HCT116 (cell line): Measurements from ENCODE around the gene FHIT. TPM values are rescaled to one million over a fixed set of nuclear protein-coding genes. Genes with fewer than 3 reads are reported as not detected.

Source experiments
- ATAC-seq: fragments of 200-7000 bp; cut with Tn5 transposase; 2 replicates; pipeline ENCODE4 v1.9.1; 2020; ENCODE audit warnings: mild to moderate bottlenecking, moderate library complexity
- BruUV-seq: library from RNA; stranded (reverse); fragments of 400-500 nt; replicated peaks from 2 replicates; lab custom pipeline; 2021; lab: Mats Ljungman, UMichigan
- CTCF ChIA-PET: fragments of 300-600 bp; sonication (Branson Sonifier 250); formaldehyde crosslinking; loops from one replicate; lab custom pipeline; 2021; ENCODE audit warnings: antibody characterized with exemption; lab: Charles Lee
- POLR2A ChIA-PET: fragments of 300-600, 350-600 bp; sonication (Branson Sonifier 250); formaldehyde crosslinking; loops from one replicate; lab custom pipeline; 2021; ENCODE audit warnings: antibody characterized with exemption; lab: Charles Lee
- RAD21 ChIA-PET, 2 experiments: fragments of 300-600 bp; sonication (Branson Sonifier 250); formaldehyde crosslinking; loops; one replicate each; lab custom pipeline; 2023; ENCODE audit warnings: low total read pairs in 2 of 2; ENCODE audit not compliant: uncharacterized antibody in 2 of 2, unreplicated experiment in 2 of 2, low non-redundant PET in 1 of 2; lab: Charles Lee
- DNase-seq: peaks from one replicate; pipeline ENCODE4 v3.0.0-alpha.2; 2010; ENCODE audit warnings: low read depth, low spot score
- H2AFZ ChIP-seq: fragments of 200-600 bp; shearing (Covaris generic), sonication (generic); 2 replicates; pipeline ENCODE4 v1.6.1; 2017; ENCODE audit warnings: low read depth, mixed run types, mixed read lengths, antibody characterized with exemption, low read length; ENCODE audit not compliant: poor library complexity, severe bottlenecking
- H3K27ac ChIP-seq: 2 replicates; pipeline ENCODE4 v1.5.1; 2012; ENCODE audit warnings: low read depth, low read length
- H3K27me3 ChIP-seq: fragments of 200-600 bp; sonication (generic); 2 replicates; pipeline ENCODE4 v1.6.1; 2016; ENCODE audit warnings: mixed run types, low read length, mixed read lengths; ENCODE audit not compliant: insufficient read depth
- H3K36me3 ChIP-seq, 2 experiments: fragments of 200-500 bp in 1 of 2; fragments of 200-600 bp in 1 of 2; sonication (Bioruptor generic) in 1 of 2; sonication (generic) in 1 of 2; 2 replicates each; pipeline versions ENCODE4 v1.5.1 to v1.6.1; 2014 to 2016; ENCODE audit warnings: low read length in 2 of 2, inconsistent platforms in 1 of 2, mixed read lengths in 1 of 2, mixed run types in 1 of 2; ENCODE audit not compliant: insufficient read depth in 2 of 2, control insufficient read depth in 1 of 2
- H3K4me1 ChIP-seq, 2 experiments: fragments of 200-600 bp in 1 of 2; sonication (generic) in 1 of 2; 2 replicates each; pipeline versions ENCODE4 v1.5.1 to v1.6.1; 2012 to 2017; ENCODE audit warnings: low read length in 2 of 2, inconsistent platforms in 1 of 2, mild to moderate bottlenecking in 1 of 2, mixed read lengths in 1 of 2, mixed run types in 1 of 2, moderate library complexity in 1 of 2; ENCODE audit not compliant: insufficient read depth in 2 of 2, control insufficient read depth in 1 of 2
- H3K4me2 ChIP-seq: fragments of 200-600 bp; sonication (generic); 2 replicates; pipeline ENCODE4 v1.6.1; 2017; ENCODE audit warnings: mixed run types, low read length, mixed read lengths
- H3K4me3 ChIP-seq, 2 experiments: fragments of 200-600 bp in 1 of 2; sonication (generic) in 1 of 2; replicated peaks in 1 of 2; 2 replicates each; pipeline ENCODE4 v1.5.1; 2011 to 2016; ENCODE audit warnings: low read length in 2 of 2, control low read depth in 1 of 2, low read depth in 1 of 2, mild to moderate bottlenecking in 1 of 2, mixed read lengths in 1 of 2, mixed run types in 1 of 2
- H3K79me2 ChIP-seq: fragments of 200-600 bp; sonication (generic); 2 replicates; pipeline ENCODE4 v1.6.1; 2017; ENCODE audit warnings: mild to moderate bottlenecking, mixed run types, low read length, moderate library complexity, mixed read lengths; ENCODE audit not compliant: insufficient read depth
- H3K9ac ChIP-seq: fragments of 200-600 bp; sonication (generic); 2 replicates; pipeline ENCODE4 v1.6.1; 2016; ENCODE audit warnings: low read length, mixed read lengths
- H3K9me2 ChIP-seq: fragments of 200-600 bp; sonication (generic), shearing (Covaris generic); 2 replicates; pipeline ENCODE4 v1.6.1; 2017; ENCODE audit warnings: mixed run types, mild to moderate bottlenecking, moderate library complexity; ENCODE audit not compliant: insufficient read depth
- H3K9me3 ChIP-seq, 2 experiments: fragments of 200-500 bp in 1 of 2; fragments of 200-600 bp in 1 of 2; sonication (Bioruptor generic) in 1 of 2; sonication (generic) in 1 of 2; 2 replicates each; pipeline ENCODE4 v1.6.1; 2014 to 2017; ENCODE audit warnings: low read length in 2 of 2, mixed read lengths in 2 of 2, inconsistent platforms in 1 of 2, low read depth in 1 of 2, mild to moderate bottlenecking in 1 of 2, mixed run types in 1 of 2, moderate library complexity in 1 of 2; ENCODE audit not compliant: control insufficient read depth in 1 of 2, insufficient read depth in 1 of 2
- H4K20me1 ChIP-seq: fragments of 200-600 bp; sonication (generic), shearing (Covaris generic); 2 replicates; pipeline ENCODE4 v1.6.1; 2017; ENCODE audit warnings: mixed run types, mild to moderate bottlenecking, moderate library complexity; ENCODE audit not compliant: insufficient read depth
- ATF3 ChIP-seq: IDR thresholded peaks from 2 replicates; pipeline ENCODE4 v1.6.1; 2012
- CBX3 ChIP-seq: IDR thresholded peaks from 2 replicates; pipeline ENCODE4 v1.6.1; 2012; ENCODE audit warnings: low read depth
- CEBPB ChIP-seq: IDR thresholded peaks from 2 replicates; pipeline ENCODE4 v1.6.1; 2012; ENCODE audit warnings: low read depth
- CTCF ChIP-seq, 3 experiments: fragments of 200-600 bp in 1 of 3; sonication (generic) in 1 of 3; IDR thresholded peaks in 2 of 3; conservative IDR thresholded peaks in 1 of 3; 2 replicates each; pipeline ENCODE4 v1.5.1; 2012 to 2017; ENCODE audit warnings: low read depth in 2 of 3, low read length in 2 of 3, antibody characterized with exemption in 1 of 3, borderline replicate concordance in 1 of 3, control low read depth in 1 of 3, mild to moderate bottlenecking in 1 of 3, mixed read lengths in 1 of 3, mixed run types in 1 of 3, moderate library complexity in 1 of 3; ENCODE audit not compliant: insufficient read depth in 1 of 3
- EGR1 ChIP-seq: IDR thresholded peaks from 2 replicates; pipeline ENCODE4 v1.6.1; 2012; ENCODE audit warnings: low read depth
- EZH2 ChIP-seq: fragments of 200-600 bp; sonication (generic); IDR thresholded peaks from 2 replicates; pipeline ENCODE4 v1.6.1; 2017; ENCODE audit warnings: antibody characterized with exemption, mixed run types
- MAX ChIP-seq: IDR thresholded peaks from 2 replicates; pipeline ENCODE4 v1.6.1; 2012
- POLR2A ChIP-seq: IDR thresholded peaks from 2 replicates; pipeline ENCODE4 v1.7.0; 2011; ENCODE audit warnings: borderline replicate concordance; ENCODE audit not compliant: insufficient read depth, insufficient read length; ENCODE audit errors: extremely low read depth
- RAD21 ChIP-seq: IDR thresholded peaks from 2 replicates; pipeline ENCODE4 v1.6.1; 2012; ENCODE audit warnings: low read depth, mild to moderate bottlenecking
- SIN3A ChIP-seq: IDR thresholded peaks from 2 replicates; pipeline ENCODE4 v1.6.1; 2012; ENCODE audit warnings: low read depth
- SP1 ChIP-seq: IDR thresholded peaks from 2 replicates; pipeline ENCODE4 v1.6.1; 2012; ENCODE audit warnings: low read depth
- SRF ChIP-seq: IDR thresholded peaks from 2 replicates; pipeline ENCODE4 v1.6.1; 2012; ENCODE audit warnings: low read depth
- YY1 ChIP-seq: IDR thresholded peaks from 2 replicates; pipeline ENCODE4 v1.6.1; 2011; ENCODE audit warnings: low read length, low read depth, moderate library complexity, mild to moderate bottlenecking; ENCODE audit not compliant: insufficient replicate concordance; ENCODE audit errors: extremely low read depth
- ZNF274 ChIP-seq: fragments of 200-500 bp; sonication (Bioruptor generic); IDR thresholded peaks from 2 replicates; pipeline ENCODE4 v1.6.1; 2014; ENCODE audit warnings: mild to moderate bottlenecking, low read depth, low read length, inconsistent platforms
- intact Hi-C: fragments of 100-400 bp; cut with micrococcal nuclease; formaldehyde crosslinking; loops from 2 replicates; pipeline ENCODE4 v1.10.0; 2022
- total RNA-seq: library from RNA; stranded (reverse); gene quantifications from one replicate; pipeline ENCODE4 v1.2.1, GENCODE V29; 2021; ENCODE audit not compliant: unreplicated experiment

Gene FHIT
- total RNA-seq, 1 experiment from 2014 or later: 20.1 TPM

GRCh38 chr3:60746695-60747416 lies 504.4 kb downstream of the FHIT start:
- intact Hi-C loops: loop anchor here (10.0 kb wide), 1 partner anchor 1752 kb away; no protein-coding TSS in a partner anchor
- H3K36me3 ChIP-seq: no peaks in the 10 kb centered on the region
- H3K9me3 ChIP-seq: no peaks in the 10 kb centered on the region
- no peaks in the 10 kb centered on the region for H3K9me2 ChIP-seq
- no peak overlapping the region for H3K4me3 ChIP-seq
- H3K4me1 ChIP-seq: no peaks in the 10 kb centered on the region
- no peaks in the 10 kb centered on the region for H3K27me3 ChIP-seq
- ATAC-seq (no peak), DNase-seq (no peak)
- no peaks in the 10 kb centered on the region for H4K20me1 ChIP-seq
- H3K9ac ChIP-seq: no peak overlapping the region
- no peak overlapping the region for H3K4me2 ChIP-seq
- ChIA-PET POLR2A (no interaction called here), CTCF (no interaction called here), RAD21 (no interaction called here)
- no TSS peak for BruUV-seq
- H3K79me2 ChIP-seq: no peaks in the 10 kb centered on the region
- H2AFZ ChIP-seq: no peak overlapping the region
- no peak overlapping the region for H3K27ac ChIP-seq
- TF ChIP-seq CTCF (IDR thresholded peaks at IDR 0.05 in 2 of 3, conservative IDR thresholded peaks at IDR 0.05 in 1 of 3; ENCODE audit: borderline replicate concordance in 1 of 3, insufficient read depth in 1 of 3, low read depth in 2 of 3, low read length in 2 of 3): no peak
- TF ChIP-seq CEBPB: no peak
- TF ChIP-seq ZNF274: no peak
- no peak for TF ChIP-seq EGR1
- TF ChIP-seq MAX: no peak

GRCh38 chr3:60746043-60746638 lies 505.1 kb downstream of the FHIT start:
- DNase-seq: no peak
- TF ChIP-seq ATF3: no peak
- TF ChIP-seq POLR2A: no peak
- TF ChIP-seq YY1: no peak
- TF ChIP-seq EZH2: no peak
- TF ChIP-seq RAD21: no peak
- no peak for TF ChIP-seq SRF
- no peak for TF ChIP-seq ZNF274
- TF ChIP-seq SP1: no peak
- no peak for TF ChIP-seq SIN3A
- TF ChIP-seq CEBPB: no peak
- TF ChIP-seq CBX3: no peak

More at GRCh38 chr3:60746043-60746638, 505.1 kb downstream of the FHIT start:
- Histone ChIP-seq H3K9ac (no peak overlapping the region), H3K4me2 (no peak overlapping the region), H2AFZ (no peak overlapping the region), H3K9me3 (no peaks in the 10 kb centered on the region), H4K20me1 (no peaks in the 10 kb centered on the region), H3K4me1 (no peaks in the 10 kb centered on the region), H3K27ac (no peak overlapping the region), H3K4me3 (no peak overlapping the region), H3K79me2 (no peaks in the 10 kb centered on the region), H3K9me2 (no peaks in the 10 kb centered on the region), H3K36me3 (no peaks in the 10 kb centered on the region), H3K27me3 (no peaks in the 10 kb centered on the region)
- ChIA-PET POLR2A (no interaction called here), RAD21 (no interaction called here), CTCF (no interaction called here)
- no TSS peak for BruUV-seq
- ATAC-seq: no peak
- intact Hi-C loops: loop anchor here (10.0 kb wide), 1 partner anchor 1751 kb away; no protein-coding TSS in a partner anchor
